K562 (cell line): ENCODE data around the gene RCC1. TPM values are rescaled to one million over a fixed set of nuclear protein-coding genes. Genes with fewer than 3 reads are reported as not detected.

Source experiments
- FOXP1 ChIP-seq: sonication (generic); formaldehyde crosslinking; IDR thresholded peaks from 2 replicates; pipeline ENCODE4 v1.8.0; 2022; ENCODE audit warnings: mild to moderate bottlenecking, missing genetic modification reagents
- HDAC6 ChIP-seq: IDR thresholded peaks from 2 replicates; pipeline ENCODE4 v1.6.1; 2012; ENCODE audit warnings: low read depth, mild to moderate bottlenecking, control low read depth, inconsistent platforms, low read length, moderate library complexity
- HOXB6 ChIP-seq: fragments of 250-450 bp; sonication (Bioruptor Pico); IDR thresholded peaks from 2 replicates; pipeline ENCODE4 v1.5.1; 2022; ENCODE audit warnings: mild to moderate bottlenecking, borderline replicate concordance
- KHSRP ChIP-seq: fragments of 450-650 bp; IDR thresholded peaks from 2 replicates; pipeline ENCODE4 v1.6.1; 2017
- NEUROD1 ChIP-seq: fragments of 150-350 bp; IDR thresholded peaks from 2 replicates; pipeline ENCODE4 v1.6.1; 2014; ENCODE audit warnings: borderline replicate concordance, low read length, low read depth; ENCODE audit not compliant: partially characterized antibody
- NFE2L1 ChIP-seq: fragments of 450-650 bp; IDR thresholded peaks from 2 replicates; pipeline ENCODE4 v1.6.1; 2016; ENCODE audit warnings: missing genetic modification characterization, low read depth, mild to moderate bottlenecking, missing compliant biosample characterization, moderate library complexity, borderline replicate concordance
- PHTF2 ChIP-seq: fragments of 250-450 bp; sonication (Bioruptor Pico); IDR thresholded peaks from 2 replicates; pipeline ENCODE4 v1.5.0; 2021; ENCODE audit warnings: mild to moderate bottlenecking
- POLR2A ChIP-seq: fragments of 450-650 bp; conservative IDR thresholded peaks from 2 replicates; pipeline ENCODE4 v1.6.1; 2016
- POLR2AphosphoS5 ChIP-seq: IDR thresholded peaks from 2 replicates; pipeline ENCODE4 v1.6.1; 2011; ENCODE audit warnings: mild to moderate bottlenecking, low read depth, low read length, moderate library complexity; ENCODE audit not compliant: control insufficient read depth, insufficient read depth
- POLR2B ChIP-seq: fragments of 450-650 bp; IDR thresholded peaks from 2 replicates; pipeline ENCODE4 v1.6.1; 2018; ENCODE audit warnings: low read depth; ENCODE audit not compliant: partially characterized antibody
- SAFB2 ChIP-seq: fragments of 200-400 bp; formaldehyde crosslinking; IDR thresholded peaks from 2 replicates; pipeline ENCODE4 v1.6.1; 2018; ENCODE audit warnings: borderline replicate concordance, low read length, low read depth, moderate library complexity; ENCODE audit not compliant: severe bottlenecking
- SMAD3 ChIP-seq: fragments of 450-650 bp; formaldehyde crosslinking; conservative IDR thresholded peaks from 2 replicates; pipeline ENCODE4 v1.4.0; 2020; ENCODE audit warnings: mild to moderate bottlenecking
- SOX6 ChIP-seq: fragments of 450-650 bp; IDR thresholded peaks from 2 replicates; pipeline ENCODE4 v1.6.1; 2014; ENCODE audit warnings: mild to moderate bottlenecking
- ZFX ChIP-seq: sonication (generic); formaldehyde crosslinking; IDR thresholded peaks from 2 replicates; pipeline ENCODE4 v1.8.0; 2022; ENCODE audit warnings: mild to moderate bottlenecking, missing genetic modification reagents, moderate library complexity
- ZNF263 ChIP-seq: sonication (generic); formaldehyde crosslinking; IDR thresholded peaks from 2 replicates; pipeline ENCODE4 v1.8.0; 2022; ENCODE audit warnings: mild to moderate bottlenecking, missing genetic modification reagents, borderline replicate concordance
- ZNF3 ChIP-seq: fragments of 250-450 bp; sonication (Bioruptor Pico); IDR thresholded peaks from 2 replicates; pipeline ENCODE4 v1.5.0; 2021; ENCODE audit warnings: mild to moderate bottlenecking, moderate library complexity
- ZNF583 ChIP-seq: fragments of 250-450 bp; sonication (Bioruptor Pico); IDR thresholded peaks from 2 replicates; pipeline ENCODE4 v1.4.0; 2020
- ZNF766 ChIP-seq: fragments of 200-800 bp; sonication (Bioruptor generic); conservative IDR thresholded peaks from 2 replicates; pipeline ENCODE4 v1.6.1; 2016; ENCODE audit warnings: missing genetic modification characterization, missing compliant biosample characterization
- polyA plus RNA-seq, 8 experiments: library from polyadenylated mRNA; depleted of rRNA in 4 of 8; stranded (reverse) in 5 of 8; unstranded in 3 of 8; fragments of >200 nt; fragmentation: Nextera tagmentation in 2 of 8; fragmentation: Illumina TruSeq in 1 of 8; extraction: Ambion mirVana in 2 of 8; extraction: Trizol in 1 of 8; gene quantifications; 2 replicates each; pipeline versions ENCODE4 v1.2.1 to v1.2.3, GENCODE V29; 2011 to 2014; ENCODE audit warnings: inconsistent platforms in 1 of 8, missing spikeins in 1 of 8
- total RNA-seq, 7 experiments: library from RNA; depleted of rRNA in 6 of 7; stranded (reverse); fragments of >200 nt in 6 of 7; fragmentation: Illumina TruSeq in 2 of 7; extraction: Trizol in 2 of 7; gene quantifications; 2 replicates each; pipeline versions ENCODE4 v1.2.1 to v1.2.3, GENCODE V29; 2011 to 2021; ENCODE audit warnings: low replicate concordance in 1 of 7
- TF ChIP-seq, protein P1 (sequence below): fragments of 250-450 bp; sonication (Bioruptor Pico); IDR thresholded peaks from 2 replicates; pipeline ENCODE4 v1.4.0; 2020
- TF ChIP-seq, protein P2 (sequence below): sonication (generic); formaldehyde crosslinking; IDR thresholded peaks from 2 replicates; pipeline ENCODE4 v1.8.1; 2023; ENCODE audit warnings: mild to moderate bottlenecking, missing genetic modification reagents
- TF ChIP-seq, protein P3 (sequence below): fragments of 200-400 bp; formaldehyde crosslinking; IDR thresholded peaks from 2 replicates; pipeline ENCODE4 v1.6.1; 2017; ENCODE audit warnings: mild to moderate bottlenecking, low read depth, low read length, moderate library complexity
- TF ChIP-seq, protein P4 (sequence below): IDR thresholded peaks from 3 replicates; pipeline ENCODE4 v1.6.1; 2011; ENCODE audit warnings: borderline replicate concordance, mild to moderate bottlenecking; ENCODE audit not compliant: insufficient read length, insufficient read depth

Gene RCC1
- total and polyA plus RNA-seq, 9 of the 15 experiments (the other 6 are each of a cell fraction or from before 2014, with no cell fraction given), result 16.4 to 202 (median 107) TPM

DNA sequence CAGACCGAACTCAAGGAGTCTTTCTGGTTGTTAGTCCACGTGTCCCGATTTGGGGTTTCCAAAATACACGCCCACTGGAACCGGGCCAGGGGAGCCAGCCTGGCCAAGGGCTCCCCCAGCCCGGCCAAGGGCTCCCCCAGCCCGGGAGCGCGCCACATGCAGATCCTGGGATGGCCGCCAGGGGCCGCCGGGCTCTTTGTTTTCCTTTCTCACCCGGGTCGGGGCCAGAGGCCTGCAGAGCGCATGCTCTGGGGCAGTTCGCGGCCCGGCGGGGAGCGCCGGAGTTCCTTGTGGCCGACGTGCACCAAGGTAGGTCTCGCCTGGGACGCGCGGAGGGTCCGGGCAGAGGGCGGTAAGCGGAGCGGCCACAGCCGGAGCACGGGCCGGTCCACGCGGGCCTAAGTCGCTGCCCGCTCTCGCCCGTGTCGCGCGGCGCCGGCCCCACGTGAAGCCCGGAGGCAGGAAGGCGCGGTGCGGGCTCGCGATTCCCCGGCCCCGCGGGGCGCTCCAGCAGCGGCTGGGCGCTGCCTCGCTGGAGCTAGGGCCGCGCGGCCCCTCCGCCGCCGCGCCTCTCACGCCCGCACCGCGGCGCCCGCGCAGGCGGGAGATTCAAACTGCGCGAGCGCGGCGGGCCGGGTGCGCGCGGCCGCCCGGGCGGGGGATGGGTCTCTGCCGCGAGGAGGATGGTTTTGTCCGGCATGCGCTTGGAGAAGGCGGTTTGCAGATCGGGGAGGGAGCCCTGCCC lies 12.3 kb downstream of the RCC1 start (continued):
- no peak for TF ChIP-seq SMAD3 (CRISPR knock-in tag)
- TF ChIP-seq ZNF766 (CRISPR knock-in tag), result no peak
- TF ChIP-seq HDAC6, result no peak
- peak; percentile 87 for TF ChIP-seq POLR2A
- TF ChIP-seq, protein P1, sequence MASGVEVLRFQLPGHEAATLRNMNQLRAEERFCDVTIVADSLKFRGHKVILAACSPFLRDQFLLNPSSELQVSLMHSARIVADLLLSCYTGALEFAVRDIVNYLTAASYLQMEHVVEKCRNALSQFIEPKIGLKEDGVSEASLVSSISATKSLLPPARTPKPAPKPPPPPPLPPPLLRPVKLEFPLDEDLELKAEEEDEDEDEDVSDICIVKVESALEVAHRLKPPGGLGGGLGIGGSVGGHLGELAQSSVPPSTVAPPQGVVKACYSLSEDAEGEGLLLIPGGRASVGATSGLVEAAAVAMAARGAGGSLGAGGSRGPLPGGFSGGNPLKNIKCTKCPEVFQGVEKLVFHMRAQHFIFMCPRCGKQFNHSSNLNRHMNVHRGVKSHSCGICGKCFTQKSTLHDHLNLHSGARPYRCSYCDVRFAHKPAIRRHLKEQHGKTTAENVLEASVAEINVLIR, result no peak
- TF ChIP-seq, protein P2, sequence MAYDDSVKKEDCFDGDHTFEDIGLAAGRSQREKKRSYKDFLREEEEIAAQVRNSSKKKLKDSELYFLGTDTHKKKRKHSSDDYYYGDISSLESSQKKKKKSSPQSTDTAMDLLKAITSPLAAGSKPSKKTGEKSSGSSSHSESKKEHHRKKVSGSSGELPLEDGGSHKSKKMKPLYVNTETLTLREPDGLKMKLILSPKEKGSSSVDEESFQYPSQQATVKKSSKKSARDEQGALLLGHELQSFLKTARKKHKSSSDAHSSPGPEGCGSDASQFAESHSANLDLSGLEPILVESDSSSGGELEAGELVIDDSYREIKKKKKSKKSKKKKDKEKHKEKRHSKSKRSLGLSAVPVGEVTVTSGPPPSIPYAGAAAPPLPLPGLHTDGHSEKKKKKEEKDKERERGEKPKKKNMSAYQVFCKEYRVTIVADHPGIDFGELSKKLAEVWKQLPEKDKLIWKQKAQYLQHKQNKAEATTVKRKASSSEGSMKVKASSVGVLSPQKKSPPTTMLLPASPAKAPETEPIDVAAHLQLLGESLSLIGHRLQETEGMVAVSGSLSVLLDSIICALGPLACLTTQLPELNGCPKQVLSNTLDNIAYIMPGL (CRISPR knock-in tag), result peak; percentile 76; the same call in 1 of the 2 replicates
- TF ChIP-seq FOXP1 (CRISPR knock-in tag), result peak; percentile 19; the same call in 1 of the 2 replicates
- TF ChIP-seq NEUROD1, result no peak
- TF ChIP-seq, protein P3, sequence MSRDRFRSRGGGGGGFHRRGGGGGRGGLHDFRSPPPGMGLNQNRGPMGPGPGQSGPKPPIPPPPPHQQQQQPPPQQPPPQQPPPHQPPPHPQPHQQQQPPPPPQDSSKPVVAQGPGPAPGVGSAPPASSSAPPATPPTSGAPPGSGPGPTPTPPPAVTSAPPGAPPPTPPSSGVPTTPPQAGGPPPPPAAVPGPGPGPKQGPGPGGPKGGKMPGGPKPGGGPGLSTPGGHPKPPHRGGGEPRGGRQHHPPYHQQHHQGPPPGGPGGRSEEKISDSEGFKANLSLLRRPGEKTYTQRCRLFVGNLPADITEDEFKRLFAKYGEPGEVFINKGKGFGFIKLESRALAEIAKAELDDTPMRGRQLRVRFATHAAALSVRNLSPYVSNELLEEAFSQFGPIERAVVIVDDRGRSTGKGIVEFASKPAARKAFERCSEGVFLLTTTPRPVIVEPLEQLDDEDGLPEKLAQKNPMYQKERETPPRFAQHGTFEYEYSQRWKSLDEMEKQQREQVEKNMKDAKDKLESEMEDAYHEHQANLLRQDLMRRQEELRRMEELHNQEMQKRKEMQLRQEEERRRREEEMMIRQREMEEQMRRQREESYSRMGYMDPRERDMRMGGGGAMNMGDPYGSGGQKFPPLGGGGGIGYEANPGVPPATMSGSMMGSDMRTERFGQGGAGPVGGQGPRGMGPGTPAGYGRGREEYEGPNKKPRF, result no peak
- no peak for TF ChIP-seq ZNF3
- peak; percentile 73 for TF ChIP-seq POLR2AphosphoS5
- no peak; the same call in 1 of the 2 replicates for TF ChIP-seq SOX6
- TF ChIP-seq ZNF263 (CRISPR knock-in tag), result peak; percentile 6; the same call in 1 of the 2 replicates
- peak; percentile 45; the same call in 1 of the 2 replicates for TF ChIP-seq ZNF583 (CRISPR knock-in tag)
- 0 out of 2 replicates have a peak, but pooled peaks have one; percentile 24 for TF ChIP-seq PHTF2 (CRISPR knock-in tag)
- TF ChIP-seq SAFB2, result no peak
- TF ChIP-seq, protein P4, sequence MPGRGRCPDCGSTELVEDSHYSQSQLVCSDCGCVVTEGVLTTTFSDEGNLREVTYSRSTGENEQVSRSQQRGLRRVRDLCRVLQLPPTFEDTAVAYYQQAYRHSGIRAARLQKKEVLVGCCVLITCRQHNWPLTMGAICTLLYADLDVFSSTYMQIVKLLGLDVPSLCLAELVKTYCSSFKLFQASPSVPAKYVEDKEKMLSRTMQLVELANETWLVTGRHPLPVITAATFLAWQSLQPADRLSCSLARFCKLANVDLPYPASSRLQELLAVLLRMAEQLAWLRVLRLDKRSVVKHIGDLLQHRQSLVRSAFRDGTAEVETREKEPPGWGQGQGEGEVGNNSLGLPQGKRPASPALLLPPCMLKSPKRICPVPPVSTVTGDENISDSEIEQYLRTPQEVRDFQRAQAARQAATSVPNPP, result no peak
- TF ChIP-seq HOXB6, result no peak
- peak; percentile 20 for TF ChIP-seq POLR2B
- TF ChIP-seq KHSRP, result no peak
- TF ChIP-seq NFE2L1 (tag), result no peak
- peak; percentile 92 for TF ChIP-seq ZFX (CRISPR knock-in tag)
